ENCODE measurements around the gene SYAP1.
"Not testable (repeated sequence)": the region's sequence is repeated elsewhere in the genome, so short reads cannot be mapped to it uniquely, and the experiment has no call there.

Gene SYAP1

GRCh38 chrX:16754019-16754418 is 34.6 kb downstream of the SYAP1 start:
- TF ChIP-seq CTCF (IDR thresholded peaks at IDR 0.05; ENCODE audit: control insufficient read depth, insufficient read depth, low read depth, low read length, missing control alignments) = no peak
- no peak for DNase-seq (ENCODE audit: low read depth)
- H3K4me3 ChIP-seq (ENCODE audit: control insufficient read depth, low read depth, low read length) = no peak overlapping the region

GRCh38 chrX:16756724-16757123 is 37.3 kb downstream of the SYAP1 start:
- no peak for DNase-seq (ENCODE audit: low read depth)
- no peak for TF ChIP-seq CTCF (IDR thresholded peaks at IDR 0.05; ENCODE audit: control insufficient read depth, insufficient read depth, low read depth, low read length, missing control alignments)
- H3K4me3 ChIP-seq (ENCODE audit: control insufficient read depth, low read depth, low read length) = no peak overlapping the region

- not testable (repeated sequence) for DNase-seq (ENCODE audit: low read depth); H3K4me3 ChIP-seq (ENCODE audit: control insufficient read depth, low read depth, low read length)
Measured at GRCh38 chrX:16761500-16761899, 42.1 kb downstream of the SYAP1 start.

GRCh38 chrX:16762579-16762978 is 43.2 kb downstream of the SYAP1 start:
- DNase-seq (ENCODE audit: low read depth) = no peak
- no peak overlapping the region for H3K4me3 ChIP-seq (ENCODE audit: control insufficient read depth, low read depth, low read length)
- no peak for TF ChIP-seq CTCF (IDR thresholded peaks at IDR 0.05; ENCODE audit: control insufficient read depth, insufficient read depth, low read depth, low read length, missing control alignments)

GRCh38 chrX:16765594-16765993 is 46.2 kb downstream of the SYAP1 start:
- H3K4me3 ChIP-seq (ENCODE audit: control insufficient read depth, low read depth, low read length) = no peak overlapping the region
- no peak for TF ChIP-seq CTCF (IDR thresholded peaks at IDR 0.05; ENCODE audit: control insufficient read depth, insufficient read depth, low read depth, low read length, missing control alignments)
- no peak for DNase-seq (ENCODE audit: low read depth)

- no peak overlapping the region for H3K4me3 ChIP-seq (ENCODE audit: control insufficient read depth, low read depth, low read length)
- no peak for DNase-seq (ENCODE audit: low read depth)
- TF ChIP-seq CTCF (IDR thresholded peaks at IDR 0.05; ENCODE audit: control insufficient read depth, insufficient read depth, low read depth, low read length, missing control alignments) = no peak
Measured at GRCh38 chrX:16770970-16771482, 51.6 kb downstream of the SYAP1 start.

- DNase-seq (ENCODE audit: low read depth) = no peak
- H3K4me3 ChIP-seq (ENCODE audit: control insufficient read depth, low read depth, low read length) = no peak overlapping the region
- no peak for TF ChIP-seq CTCF (IDR thresholded peaks at IDR 0.05; ENCODE audit: control insufficient read depth, insufficient read depth, low read depth, low read length, missing control alignments)
Measured at GRCh38 chrX:16771483-16772398, 52.3 kb downstream of the SYAP1 start.

Data from AG09309 (cell line).